NT2/D1 (cell line): Measurements from ENCODE around the gene TSC22D2.

Source experiments
- SUZ12 ChIP-seq: IDR thresholded peaks from 2 replicates; pipeline ENCODE4 v1.6.1; 2011; ENCODE audit not compliant: insufficient read length, insufficient read depth; ENCODE audit errors: extremely low read depth
- YY1 ChIP-seq: IDR thresholded peaks from 2 replicates; pipeline ENCODE4 v1.6.1; 2011; ENCODE audit not compliant: insufficient read length, insufficient read depth
- ZNF274 ChIP-seq: IDR thresholded peaks from 2 replicates; pipeline ENCODE4 v1.6.1; 2011; ENCODE audit warnings: mild to moderate bottlenecking, low read depth, low read length

DNA sequence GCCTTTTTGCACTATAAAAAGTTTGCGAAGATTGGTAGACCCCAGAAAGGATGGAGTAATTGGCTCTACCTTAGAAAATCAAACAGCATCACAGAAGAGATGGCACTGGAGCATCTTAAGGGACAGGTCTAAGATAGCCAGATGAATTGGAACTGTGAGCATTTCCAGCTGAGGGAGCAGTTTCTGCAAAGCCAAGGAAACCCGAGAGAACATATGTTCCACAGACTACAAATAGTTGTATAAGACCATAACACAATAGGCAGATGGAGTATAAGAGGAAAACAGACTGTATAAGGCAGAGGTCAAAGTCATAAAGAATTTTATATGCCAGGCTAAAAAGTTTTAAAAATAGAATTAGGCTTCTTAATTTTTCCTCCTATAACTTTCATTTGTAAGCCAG is 46.0 kb downstream of the TSC22D2 start:
- TF ChIP-seq SUZ12 (no peak), YY1 (no peak), ZNF274 (no peak)
